Measurements from ENCODE around the gene ANKS6. TPM values are rescaled to one million over a fixed set of nuclear protein-coding genes. Genes with fewer than 3 reads are reported as not detected.
A peak's percentile ranks its signal among the peaks of the same experiment; 100 is the strongest.

The ANKS6 gene
- total and polyA plus RNA-seq, 9 of the 15 experiments (the other 6 are each of a cell fraction or from before 2014, with no cell fraction given): 9.9 to 74.5 (median 36.9) TPM

GRCh38 chr9:98807070-98807813 is 10.9 kb upstream of the ANKS6 start, which contains the start of gene GALNT12 (continued):
- TF ChIP-seq PRDM10 (IDR thresholded peaks at IDR 0.05; ENCODE audit: partially characterized antibody) (peak; percentile 42), GATA2 (CRISPR knock-in tag; IDR thresholded peaks at IDR 0.05) (peak; percentile 17; the same call in 1 of the 2 replicates), ZNF583 (CRISPR knock-in tag; IDR thresholded peaks at IDR 0.05) (no peak; the same call in 1 of the 2 replicates), ZNF639 (CRISPR knock-in tag; conservative IDR thresholded peaks at IDR 0.05 in 1 of 2, IDR thresholded peaks at IDR 0.05 in 1 of 2) (0 out of 4 replicates have a peak, but pooled peaks of 1 of the 2 experiments have one; percentile 30), E2F6 (IDR thresholded peaks at IDR 0.05; ENCODE audit: borderline replicate concordance in 1 of 2, extremely low read depth in 1 of 2, insufficient read depth in 1 of 2, insufficient read length in 1 of 2, low read depth in 1 of 2, low read length in 1 of 2, poor library complexity in 1 of 2, severe bottlenecking in 1 of 2) (peak; percentile 46 to 93), MAFK (IDR thresholded peaks at IDR 0.05; ENCODE audit: low read length) (no peak), CXXC5 (CRISPR knock-in tag; IDR thresholded peaks at IDR 0.05) (peak; percentile 42; the same call in 1 of the 2 replicates), DLX4 (CRISPR knock-in tag; IDR thresholded peaks at IDR 0.05) (no peak), CREB3L1 (IDR thresholded peaks at IDR 0.05; ENCODE audit: borderline replicate concordance, low read depth) (no peak), NELFE (IDR thresholded peaks at IDR 0.05; ENCODE audit: insufficient read depth, insufficient read length) (no peak), ZFP1 (CRISPR knock-in tag; IDR thresholded peaks at IDR 0.05) (no peak), GABPA (tag; conservative IDR thresholded peaks at IDR 0.05; ENCODE audit: low read depth) (peak; percentile 35; the same call in 1 of the 2 replicates), NONO (IDR thresholded peaks at IDR 0.05; ENCODE audit: low read depth in 2 of 2, low read length in 1 of 2) (peak; percentile 0 to 53; a peak in 1 of 4 replicates)

All from K562 (cell line).